GM21723 (cell line): ENCODE data around the gene CTNND2.

ENCODE experiments used
- ATAC-seq: cut with Tn5 transposase; IDR thresholded peaks from one replicate; pipeline ENCODE4 v1.9.1; 2021; ENCODE audit warnings: mild to moderate bottlenecking, moderate library complexity; ENCODE audit not compliant: unreplicated experiment

The CTNND2 gene

GRCh38 chr5:11397549-11397948 lies 506.7 kb downstream of the CTNND2 start:
- ATAC-seq: no peak

- no peak for ATAC-seq
These were observed 507.3 kb downstream of the CTNND2 start for GRCh38 chr5:11396917-11397316.

GRCh38 chr5:11394933-11395332 lies 509.3 kb downstream of the CTNND2 start:
- ATAC-seq: no peak

GRCh38 chr5:11390291-11390767 lies 513.9 kb downstream of the CTNND2 start:
- no peak for ATAC-seq

- ATAC-seq: no peak
These were observed 516.9 kb downstream of the CTNND2 start for GRCh38 chr5:11387382-11387781.

- no peak for ATAC-seq
These were observed 517.8 kb downstream of the CTNND2 start for GRCh38 chr5:11386398-11386797.

GRCh38 chr5:11385901-11386293 lies 518.3 kb downstream of the CTNND2 start:
- no peak for ATAC-seq

- no peak for ATAC-seq
These were observed 518.9 kb downstream of the CTNND2 start for GRCh38 chr5:11385251-11385900.

GRCh38 chr5:11384441-11385250 lies 519.6 kb downstream of the CTNND2 start:
- no peak for ATAC-seq

- no peak for ATAC-seq
These were observed 520.6 kb downstream of the CTNND2 start for GRCh38 chr5:11383506-11384095.

- ATAC-seq: no peak
These were observed 525.8 kb downstream of the CTNND2 start for GRCh38 chr5:11378461-11378860.

- no peak for ATAC-seq
These were observed 526.4 kb downstream of the CTNND2 start for GRCh38 chr5:11377896-11378295.

- ATAC-seq: no peak
These were observed 532.1 kb downstream of the CTNND2 start for GRCh38 chr5:11372191-11372590.

- ATAC-seq: no peak
These were observed 533.2 kb downstream of the CTNND2 start for GRCh38 chr5:11371021-11371420.

- no peak for ATAC-seq
These were observed 539.7 kb downstream of the CTNND2 start for GRCh38 chr5:11364531-11364930.

- no peak for ATAC-seq
These were observed 540.5 kb downstream of the CTNND2 start for GRCh38 chr5:11363631-11364178.

- no peak for ATAC-seq
These were observed 542.5 kb downstream of the CTNND2 start for GRCh38 chr5:11361768-11362167.

- ATAC-seq: no peak
These were observed 546.3 kb downstream of the CTNND2 start for GRCh38 chr5:11357928-11358327.

GRCh38 chr5:11355491-11355890 lies 548.8 kb downstream of the CTNND2 start:
- no peak for ATAC-seq

- no peak for ATAC-seq
These were observed 557.9 kb downstream of the CTNND2 start for GRCh38 chr5:11346336-11346735.

GRCh38 chr5:11335881-11336760 lies 568.1 kb downstream of the CTNND2 start:
- no peak for ATAC-seq
